Measurements from ENCODE around the gene HVCN1. TPM values are rescaled to one million over a fixed set of nuclear protein-coding genes. Genes with fewer than 3 reads are reported as not detected.

The HVCN1 gene
- total RNA-seq, 2 experiments from 2014 or later: 20.3 to 21.0 TPM

DNA sequence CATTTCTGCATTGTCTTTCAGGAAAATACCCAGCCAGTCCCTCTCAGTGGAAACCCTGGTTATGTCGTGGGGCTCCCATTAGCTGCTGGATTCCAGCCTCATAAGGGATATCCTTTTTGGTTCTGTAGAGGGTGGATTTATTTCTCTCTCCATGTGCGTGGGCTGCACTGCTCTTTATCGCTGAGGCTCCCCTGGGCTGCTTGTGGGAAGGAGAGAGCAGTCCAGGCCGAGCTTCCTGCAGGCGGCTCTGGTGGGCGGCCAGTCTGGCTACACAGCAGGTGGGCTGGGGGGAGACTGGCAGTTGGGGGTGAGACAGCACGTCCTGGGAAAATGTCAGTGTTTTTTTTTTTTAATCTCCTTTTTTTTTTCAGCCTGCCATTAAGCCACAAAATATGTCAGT, 47.4 kb downstream of the HVCN1 start:
- DNase-seq (no peak), ATAC-seq (ENCODE audit: low read depth) (no peak)
- H3K27me3 Mint-ChIP-seq: no peaks in the 10 kb centered on the region
- H3K4me3 Mint-ChIP-seq: no peak overlapping the region
- H3K36me3 Mint-ChIP-seq: peaks cover 3% of the 10 kb centered on the region
- no peak overlapping the region for H3K27ac Mint-ChIP-seq
- H3K4me1 Mint-ChIP-seq: peaks cover 30% of the 10 kb centered on the region
- POLR2A ChIA-PET: no interaction called here
- H3K9me3 Mint-ChIP-seq: no peaks in the 10 kb centered on the region

DNA sequence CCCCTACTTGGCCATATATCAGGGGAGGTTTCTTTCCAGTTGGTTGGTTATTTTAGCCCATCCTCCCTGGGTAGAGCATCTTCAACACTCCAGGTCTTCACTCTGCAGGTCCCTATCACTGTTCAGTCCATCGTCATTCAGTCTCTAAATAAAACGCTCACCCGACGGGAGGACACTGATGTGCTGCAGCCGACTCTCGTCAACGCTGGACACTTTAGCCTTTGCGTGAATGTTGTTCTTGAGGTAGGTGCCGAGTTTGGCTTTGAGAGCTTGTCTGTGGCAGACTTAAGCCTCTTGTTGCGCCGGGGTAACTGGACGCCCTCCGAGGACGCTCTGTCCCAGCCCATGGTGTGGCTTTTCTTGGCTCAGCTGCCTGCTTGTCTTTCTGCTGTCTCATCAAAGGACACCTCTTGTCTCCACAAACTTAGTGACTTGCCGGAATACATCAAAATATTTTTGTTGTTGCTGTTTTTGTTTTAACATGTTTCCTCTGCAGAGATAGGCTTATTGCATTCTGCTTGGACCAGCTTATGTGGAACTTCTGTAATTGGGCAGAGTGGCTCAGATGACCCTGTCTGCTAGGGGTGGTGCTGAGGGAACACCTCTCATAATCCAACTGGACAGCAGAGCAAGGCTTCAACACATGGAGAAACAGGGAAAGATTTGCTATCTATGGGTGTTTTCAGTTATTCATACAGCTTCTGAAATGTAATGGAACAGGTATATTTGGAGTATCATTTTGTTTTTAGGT, 48.5 kb downstream of the HVCN1 start:
- ATAC-seq (ENCODE audit: low read depth) (no peak), DNase-seq (no peak)
- Mint-ChIP-seq H3K4me1 (peaks cover 35% of the 10 kb centered on the region), H3K9me3 (no peaks in the 10 kb centered on the region), H3K36me3 (peaks cover 3% of the 10 kb centered on the region), H3K4me3 (no peak overlapping the region), H3K27ac (no peak overlapping the region), H3K27me3 (no peaks in the 10 kb centered on the region)
- POLR2A ChIA-PET: interaction anchor here (1.2 kb wide), 1 partner anchor 18 kb away, joined by 3 read pairs; no protein-coding TSS in a partner anchor

DNA sequence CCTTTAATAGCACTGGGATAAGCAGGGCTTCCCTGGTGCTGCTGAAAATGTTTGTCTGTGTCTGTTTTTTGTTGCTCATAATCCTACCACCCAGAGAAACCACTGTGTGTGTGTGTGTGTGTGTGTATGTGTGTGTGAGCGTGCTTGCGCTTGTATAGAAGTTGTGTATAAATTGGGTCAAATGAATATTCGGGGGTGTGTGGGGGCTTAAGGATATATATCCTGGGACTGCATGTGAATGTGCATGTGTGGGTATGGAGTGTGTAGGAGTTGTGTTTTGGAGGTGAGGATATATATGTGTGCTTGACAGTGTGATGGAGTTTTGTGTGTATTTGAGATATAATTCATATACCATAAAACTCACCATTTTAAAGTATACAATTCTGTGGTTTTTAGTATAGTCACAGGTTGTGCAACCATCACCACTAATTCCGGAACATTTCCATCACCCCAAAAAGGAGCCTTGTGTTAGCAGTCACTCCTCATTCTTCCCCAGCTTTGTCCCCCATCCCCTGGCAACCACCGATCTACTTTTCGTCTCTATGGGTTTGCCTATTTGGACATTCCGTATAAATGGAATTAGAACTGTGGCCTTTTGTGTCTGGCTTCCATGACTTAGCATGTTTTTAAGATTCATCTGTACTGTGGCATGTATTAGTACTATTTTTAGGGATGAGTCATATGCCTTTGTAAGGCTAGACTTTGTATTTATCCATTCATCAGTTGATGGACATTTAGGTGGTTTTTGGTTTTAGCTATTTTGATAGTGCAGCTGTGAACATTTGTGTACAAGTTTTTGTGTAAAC, 49.4 kb downstream of the HVCN1 start:
- Mint-ChIP-seq H3K4me1 (peaks cover 38% of the 10 kb centered on the region), H3K9me3 (no peaks in the 10 kb centered on the region), H3K4me3 (no peak overlapping the region), H3K27me3 (no peaks in the 10 kb centered on the region), H3K36me3 (peaks cover 3% of the 10 kb centered on the region), H3K27ac (no peak overlapping the region)
- DNase-seq (no peak), ATAC-seq (ENCODE audit: low read depth) (no peak)
- POLR2A ChIA-PET: interaction anchor here (0.5 kb wide), 1 partner anchor 113 kb away, joined by 3 read pairs; no protein-coding TSS in a partner anchor

DNA sequence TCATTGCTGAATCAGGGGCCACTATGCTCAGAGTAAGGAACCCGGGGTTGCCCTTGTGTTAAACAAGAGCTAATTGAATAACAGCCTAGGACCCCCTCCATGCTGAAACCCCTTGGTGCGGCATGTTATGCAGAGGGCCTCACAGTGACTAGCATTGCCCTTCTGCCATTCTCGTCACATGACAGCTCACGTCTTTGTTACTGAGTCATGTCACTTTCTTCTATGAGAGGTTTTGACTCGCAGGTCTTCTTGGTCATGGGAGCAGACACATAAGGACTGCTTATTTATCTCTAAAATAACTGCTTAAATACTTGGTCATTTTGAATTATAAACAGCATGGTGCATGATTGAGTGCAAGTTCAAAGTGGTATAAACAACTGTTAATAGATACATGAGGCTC, 50.1 kb downstream of the HVCN1 start:
- POLR2A ChIA-PET: interaction anchor here (0.5 kb wide), 1 partner anchor 114 kb away, joined by 3 read pairs; no protein-coding TSS in a partner anchor
- H3K27ac Mint-ChIP-seq: no peak overlapping the region
- H3K27me3 Mint-ChIP-seq: no peaks in the 10 kb centered on the region
- H3K36me3 Mint-ChIP-seq: peaks cover 1% of the 10 kb centered on the region
- ATAC-seq (ENCODE audit: low read depth) (no peak), DNase-seq (no peak)
- H3K9me3 Mint-ChIP-seq: no peaks in the 10 kb centered on the region
- H3K4me1 Mint-ChIP-seq: peaks cover 38% of the 10 kb centered on the region
- H3K4me3 Mint-ChIP-seq: no peak overlapping the region

DNA sequence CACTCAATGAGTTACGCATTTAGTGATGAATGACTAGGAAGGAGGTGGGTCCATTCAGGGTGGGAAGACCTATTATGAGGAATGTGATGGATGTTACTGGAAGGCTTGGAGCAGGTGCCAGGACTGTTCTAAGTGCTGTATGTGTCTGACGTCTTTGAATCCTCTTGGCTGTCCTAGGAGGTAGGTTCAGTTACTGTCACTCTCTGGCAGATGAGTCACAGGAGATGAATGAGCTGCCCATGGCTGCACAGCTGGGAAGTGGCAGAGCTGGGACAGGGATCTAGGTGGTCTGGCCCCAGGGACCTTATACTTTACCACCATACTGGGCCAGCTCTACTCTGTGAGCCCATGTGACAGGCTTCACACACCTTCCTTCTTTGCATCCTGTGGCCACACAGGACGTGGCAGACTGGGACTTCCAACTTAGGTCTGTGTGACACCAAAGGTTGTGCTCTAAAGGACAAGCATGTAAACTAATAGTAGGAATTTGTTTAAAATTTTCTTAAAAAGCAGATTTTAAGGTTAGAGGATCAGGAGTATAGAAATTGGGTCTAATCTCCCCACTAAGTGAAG, 51.0 kb downstream of the HVCN1 start:
- DNase-seq: no peak
- peak; percentile 86 for ATAC-seq (ENCODE audit: low read depth)
- Mint-ChIP-seq H3K9me3 (no peaks in the 10 kb centered on the region), H3K27me3 (no peaks in the 10 kb centered on the region), H3K4me1 (peaks cover 37% of the 10 kb centered on the region), H3K4me3 (no peak overlapping the region), H3K27ac (peak overlapping the region; percentile 54), H3K36me3 (peaks cover 1% of the 10 kb centered on the region)
- POLR2A ChIA-PET: interaction anchor here (0.9 kb wide), 1 partner anchor 17 kb away, joined by 3 read pairs; no protein-coding TSS in a partner anchor

DNA sequence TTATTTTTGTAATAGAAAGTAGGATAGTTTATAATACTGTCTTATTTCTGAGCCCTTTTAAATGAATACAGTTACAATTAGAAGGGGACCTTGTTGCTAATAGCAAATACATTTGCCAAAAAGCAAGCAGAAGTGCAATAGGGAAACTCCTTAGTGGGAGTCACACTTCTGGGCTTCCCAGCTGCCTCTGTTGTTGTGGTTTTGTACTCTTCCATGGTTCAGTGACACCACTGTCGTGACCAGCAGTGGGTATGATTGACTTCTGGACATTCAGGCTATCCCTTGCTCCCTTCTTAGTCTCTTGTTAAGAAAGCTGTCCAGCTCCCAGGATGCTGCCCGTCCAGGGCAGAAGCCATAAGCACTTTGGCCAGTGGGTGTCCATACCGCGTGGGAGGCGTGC, 52.4 kb downstream of the HVCN1 start:
- H3K4me3 Mint-ChIP-seq: no peak overlapping the region
- H3K4me1 Mint-ChIP-seq: peaks cover 37% of the 10 kb centered on the region
- H3K27ac Mint-ChIP-seq: no peak overlapping the region
- POLR2A ChIA-PET: interaction anchor here (0.6 kb wide), 1 partner anchor 61 kb away, joined by 4 read pairs; no protein-coding TSS in a partner anchor
- ATAC-seq (ENCODE audit: low read depth): no peak
- H3K36me3 Mint-ChIP-seq: peaks cover 1% of the 10 kb centered on the region
- no peaks in the 10 kb centered on the region for H3K9me3 Mint-ChIP-seq
- no peak for DNase-seq
- no peaks in the 10 kb centered on the region for H3K27me3 Mint-ChIP-seq

DNA sequence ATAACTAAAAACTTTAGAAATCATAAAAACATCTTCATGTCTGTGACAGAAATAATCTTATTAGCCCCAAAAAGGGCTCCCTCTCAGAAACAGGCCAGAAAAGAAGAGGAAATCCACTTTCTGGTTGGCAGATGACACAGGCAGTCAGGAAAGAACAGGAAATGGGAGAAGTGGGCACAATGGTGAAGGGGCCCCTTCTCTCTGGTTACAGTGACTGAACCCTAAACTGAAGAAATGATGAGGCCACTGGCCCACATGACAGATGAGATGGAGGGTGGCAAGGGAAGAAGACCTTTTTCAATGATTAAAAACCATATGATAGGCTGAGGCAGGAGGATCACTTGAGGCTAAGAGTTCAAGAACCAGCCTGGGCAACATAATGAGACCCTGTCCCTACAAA, 53.9 kb downstream of the HVCN1 start:
- Mint-ChIP-seq H3K36me3 (peaks cover 1% of the 10 kb centered on the region), H3K27ac (no peak overlapping the region), H3K9me3 (no peaks in the 10 kb centered on the region), H3K4me3 (no peak overlapping the region), H3K4me1 (peaks cover 32% of the 10 kb centered on the region), H3K27me3 (no peaks in the 10 kb centered on the region)
- ATAC-seq (ENCODE audit: low read depth) (no peak), DNase-seq (no peak)
- POLR2A ChIA-PET: no interaction called here

DNA sequence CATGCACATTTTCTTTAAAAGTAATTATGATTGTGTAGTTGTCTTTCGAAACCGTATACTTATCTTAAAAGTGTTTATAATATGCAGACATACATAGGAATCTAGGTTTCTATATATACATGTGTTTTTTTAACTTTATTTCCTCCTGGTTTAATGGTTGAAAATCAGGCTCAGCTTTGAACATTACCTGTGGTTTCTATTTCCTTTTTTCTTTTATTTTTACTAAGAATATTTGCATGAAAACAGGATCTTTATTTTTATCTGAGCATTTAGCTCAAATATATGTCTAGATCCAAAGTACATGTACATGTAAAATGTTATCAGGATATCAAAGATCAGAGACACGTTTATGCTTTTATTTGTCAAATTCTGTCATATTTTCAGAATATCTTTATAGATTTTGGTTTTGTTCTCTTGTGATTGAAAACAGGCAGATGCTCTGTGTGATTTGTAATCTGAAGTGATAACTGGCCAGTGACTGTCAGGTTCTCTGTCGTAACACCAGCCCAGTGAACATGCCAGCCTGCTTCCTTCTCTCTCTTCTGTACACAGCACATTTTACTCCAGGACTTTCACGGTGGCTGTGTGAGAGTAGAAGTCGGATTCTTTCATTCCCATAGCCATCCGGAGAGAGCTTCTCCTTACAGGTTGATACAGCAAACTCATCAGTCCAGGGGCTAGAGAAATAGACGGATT, 61.3 kb downstream of the HVCN1 start:
- H3K36me3 Mint-ChIP-seq: peaks cover 5% of the 10 kb centered on the region
- no peaks in the 10 kb centered on the region for H3K9me3 Mint-ChIP-seq
- ATAC-seq (ENCODE audit: low read depth) (no peak), DNase-seq (no peak)
- H3K27me3 Mint-ChIP-seq: no peaks in the 10 kb centered on the region
- H3K4me3 Mint-ChIP-seq: peak overlapping the region; percentile 40
- H3K27ac Mint-ChIP-seq: peak overlapping the region; percentile 59
- H3K4me1 Mint-ChIP-seq: peaks cover 13% of the 10 kb centered on the region
- POLR2A ChIA-PET: interaction anchor here (0.7 to 1.8 kb wide), 3 partner anchors 14 to 126 kb away, joined by 3 to 5 read pairs (median 3); partner anchors contain the start of genes RAD9B, TCTN1 and VPS29

DNA sequence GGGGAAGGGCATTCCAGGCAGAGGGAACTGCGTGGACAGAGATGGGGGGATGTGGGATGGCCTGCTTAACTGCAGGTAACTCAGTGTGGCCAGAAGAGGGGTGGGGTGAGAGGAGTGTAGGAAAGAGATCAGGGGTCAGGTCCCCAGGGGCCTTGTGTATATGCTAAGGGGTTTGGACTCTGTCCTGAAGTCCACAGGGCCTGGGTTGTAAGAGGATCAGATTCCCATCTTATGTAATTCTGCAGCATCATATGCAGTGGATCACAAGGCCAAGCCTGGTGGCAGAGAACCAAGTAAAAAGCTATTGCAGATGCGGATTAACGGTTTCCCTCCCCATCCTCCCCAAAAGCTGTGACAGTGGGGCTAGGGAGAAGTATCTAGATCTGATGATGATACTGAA, 66.3 kb downstream of the HVCN1 start:
- Mint-ChIP-seq H3K4me3 (no peak overlapping the region), H3K9me3 (no peaks in the 10 kb centered on the region), H3K4me1 (peaks cover 13% of the 10 kb centered on the region), H3K27ac (no peak overlapping the region), H3K27me3 (peaks cover under 1% of the 10 kb centered on the region), H3K36me3 (peaks cover 2% of the 10 kb centered on the region)
- DNase-seq (no peak), ATAC-seq (ENCODE audit: low read depth) (no peak)
- POLR2A ChIA-PET: interaction anchor here (0.9 kb wide), 1 partner anchor 18 kb away, joined by 3 read pairs; no protein-coding TSS in a partner anchor

DNA sequence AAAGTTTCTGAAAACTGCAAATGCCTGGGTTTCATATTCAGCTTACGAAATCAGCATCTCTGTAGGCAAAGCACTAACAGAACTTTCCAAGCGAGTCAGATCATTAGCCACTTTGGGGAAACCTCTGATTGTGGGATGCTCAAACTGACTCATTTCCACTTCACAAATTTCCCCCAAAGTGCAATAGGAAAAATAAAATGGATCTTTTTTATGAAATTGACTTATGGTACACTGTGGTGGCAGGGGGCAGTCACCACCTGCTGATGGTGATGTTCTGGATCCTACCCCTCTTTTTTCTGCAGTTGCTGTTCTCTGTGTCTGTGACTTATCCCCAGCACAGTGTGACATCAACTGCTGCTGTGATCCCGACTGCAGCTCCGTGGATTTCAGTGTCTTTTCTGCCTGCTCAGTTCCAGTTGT, 69.4 kb downstream of the HVCN1 start:
- peaks cover 2% of the 10 kb centered on the region for H3K27me3 Mint-ChIP-seq
- peak; percentile 82 for ATAC-seq (ENCODE audit: low read depth)
- no peaks in the 10 kb centered on the region for H3K36me3 Mint-ChIP-seq
- no peak overlapping the region for H3K4me3 Mint-ChIP-seq
- POLR2A ChIA-PET: interaction anchor here (0.5 to 0.6 kb wide), 2 partner anchors 13 to 151 kb away, joined by 3 read pairs; partner anchors contain the start of gene FAM216A
- DNase-seq: no peak
- peaks cover 6% of the 10 kb centered on the region for H3K4me1 Mint-ChIP-seq
- H3K9me3 Mint-ChIP-seq: no peaks in the 10 kb centered on the region
- H3K27ac Mint-ChIP-seq: no peak overlapping the region

DNA sequence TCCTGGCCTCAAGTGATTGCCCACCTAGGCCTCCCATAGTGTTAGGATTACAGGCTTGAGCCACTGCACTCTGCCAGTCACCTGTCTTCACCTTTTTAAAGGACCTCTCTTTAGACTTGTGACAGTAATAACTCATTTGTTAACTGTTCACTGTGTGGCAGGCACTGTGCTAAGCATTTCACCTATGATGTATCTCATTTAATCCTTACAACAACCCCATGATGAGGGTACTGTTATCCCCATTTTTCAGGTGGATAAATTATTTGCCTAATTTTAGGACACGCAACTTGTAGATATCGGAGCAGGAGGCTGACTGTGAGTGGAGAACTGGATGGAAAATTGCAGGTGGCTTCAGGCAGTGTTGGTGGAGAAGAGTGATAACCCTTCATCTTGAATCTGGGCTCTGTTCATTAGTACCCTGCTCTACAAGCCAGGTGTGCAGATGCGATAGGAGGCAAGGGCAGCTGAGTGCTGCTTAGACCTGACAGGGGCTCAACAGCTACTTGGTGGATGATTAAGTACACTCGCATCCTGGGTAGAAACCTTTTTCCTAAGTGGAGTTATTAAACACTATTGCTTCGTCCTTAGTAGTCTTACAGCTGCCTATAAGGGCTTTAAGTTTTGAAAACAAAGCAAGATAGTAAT, 72.3 kb downstream of the HVCN1 start:
- POLR2A ChIA-PET: no interaction called here
- peaks cover 9% of the 10 kb centered on the region for H3K4me1 Mint-ChIP-seq
- DNase-seq: no peak
- H3K36me3 Mint-ChIP-seq: no peaks in the 10 kb centered on the region
- ATAC-seq (ENCODE audit: low read depth): no peak
- H3K27me3 Mint-ChIP-seq: peaks cover 2% of the 10 kb centered on the region
- H3K27ac Mint-ChIP-seq: no peak overlapping the region
- H3K9me3 Mint-ChIP-seq: no peaks in the 10 kb centered on the region
- H3K4me3 Mint-ChIP-seq: no peak overlapping the region

DNA sequence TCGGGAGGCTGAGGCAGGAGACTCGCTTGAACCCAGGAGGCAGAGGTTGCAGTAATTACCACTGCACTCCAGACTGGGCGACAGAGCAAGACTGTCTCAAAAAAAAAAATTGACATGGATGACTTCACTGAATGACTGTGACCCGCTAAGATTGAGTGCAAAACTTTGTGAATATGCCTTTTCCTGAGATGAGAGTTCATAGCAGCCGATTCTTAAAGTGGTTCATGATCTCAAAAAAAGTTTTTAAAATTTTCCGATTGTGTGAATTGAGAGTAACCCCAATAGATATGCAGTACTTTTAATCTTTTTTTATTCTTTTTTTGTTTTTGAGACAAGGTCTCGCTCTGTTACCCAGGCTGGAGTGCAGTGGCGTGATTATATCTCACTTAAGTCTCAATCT, 73.7 kb downstream of the HVCN1 start:
- peaks cover 14% of the 10 kb centered on the region for H3K4me1 Mint-ChIP-seq
- no peak overlapping the region for H3K27ac Mint-ChIP-seq
- POLR2A ChIA-PET: interaction anchor here (0.9 to 3.6 kb wide), 3 partner anchors 10 to 75 kb away, joined by 3 to 23 read pairs (median 11); partner anchors contain the start of gene HVCN1
- DNase-seq (no peak), ATAC-seq (ENCODE audit: low read depth) (no peak)
- no peak overlapping the region for H3K4me3 Mint-ChIP-seq
- H3K36me3 Mint-ChIP-seq: no peaks in the 10 kb centered on the region
- H3K9me3 Mint-ChIP-seq: no peaks in the 10 kb centered on the region
- H3K27me3 Mint-ChIP-seq: peaks cover 2% of the 10 kb centered on the region
